8988T (cell line): ENCODE measurements around the gene GFOD1.
A peak's percentile ranks its signal among the peaks of the same experiment; 100 is the strongest.
"Not testable (repeated sequence)": the region's sequence is repeated elsewhere in the genome, so short reads cannot be mapped to it uniquely, and the experiment has no call there.

Source experiments
- DNase-seq: peaks from one replicate; pipeline ENCODE4 v3.0.0; 2011

The GFOD1 gene

GRCh38 chr6:13511141-13511571, 23.8 kb upstream of the GFOD1 start:
- DNase-seq: not testable (repeated sequence)

GRCh38 chr6:13510433-13510832, 23.0 kb upstream of the GFOD1 start:
- DNase-seq: not testable (repeated sequence)

GRCh38 chr6:13508711-13509705, 21.6 kb upstream of the GFOD1 start:
- DNase-seq: no peak

DNA sequence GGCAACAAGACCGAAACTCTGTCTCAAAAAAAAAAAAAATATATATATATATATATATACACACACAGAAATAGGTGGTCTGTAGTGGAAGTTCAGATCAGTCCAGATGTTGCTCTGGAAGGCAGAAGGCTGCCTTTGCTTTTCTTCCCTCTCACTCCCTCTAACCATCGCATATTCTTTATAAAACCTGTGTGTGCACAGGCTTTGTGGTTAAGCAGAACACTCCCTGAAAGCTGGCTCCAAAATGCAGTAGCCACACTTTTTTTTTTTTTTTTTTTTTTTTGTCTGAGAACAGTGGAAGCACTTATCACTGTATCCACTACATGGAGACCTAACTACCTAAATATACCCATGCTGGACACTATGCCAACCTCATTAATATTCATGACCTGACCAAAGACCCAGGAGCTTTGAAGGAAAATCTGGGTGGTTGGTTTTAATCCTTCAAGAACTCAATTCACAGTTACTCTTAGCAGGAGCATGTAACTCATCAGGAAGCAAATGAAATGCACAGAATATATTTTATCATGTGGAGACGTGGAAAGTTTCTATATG, 20.0 kb upstream of the GFOD1 start:
- no peak for DNase-seq

DNA sequence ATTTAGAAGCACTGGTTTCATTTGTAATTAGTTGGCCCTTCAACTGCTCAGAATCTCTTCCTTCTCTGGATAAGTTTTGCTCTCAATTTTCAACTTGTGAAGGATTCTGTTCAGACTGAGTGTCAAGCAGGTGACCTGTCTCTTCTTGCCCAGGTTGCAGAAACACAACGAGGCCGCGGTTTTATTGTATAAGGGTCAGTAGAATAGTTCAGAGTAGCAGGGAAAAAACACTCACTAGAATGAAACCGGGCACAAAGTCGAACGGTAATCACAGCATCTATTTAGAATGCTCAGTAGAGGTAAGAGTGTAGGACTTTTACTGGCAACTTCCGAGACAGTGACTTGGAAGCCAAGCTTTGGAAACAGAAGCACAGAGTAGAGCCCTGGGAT, 17.9 kb upstream of the GFOD1 start:
- no peak for DNase-seq

DNA sequence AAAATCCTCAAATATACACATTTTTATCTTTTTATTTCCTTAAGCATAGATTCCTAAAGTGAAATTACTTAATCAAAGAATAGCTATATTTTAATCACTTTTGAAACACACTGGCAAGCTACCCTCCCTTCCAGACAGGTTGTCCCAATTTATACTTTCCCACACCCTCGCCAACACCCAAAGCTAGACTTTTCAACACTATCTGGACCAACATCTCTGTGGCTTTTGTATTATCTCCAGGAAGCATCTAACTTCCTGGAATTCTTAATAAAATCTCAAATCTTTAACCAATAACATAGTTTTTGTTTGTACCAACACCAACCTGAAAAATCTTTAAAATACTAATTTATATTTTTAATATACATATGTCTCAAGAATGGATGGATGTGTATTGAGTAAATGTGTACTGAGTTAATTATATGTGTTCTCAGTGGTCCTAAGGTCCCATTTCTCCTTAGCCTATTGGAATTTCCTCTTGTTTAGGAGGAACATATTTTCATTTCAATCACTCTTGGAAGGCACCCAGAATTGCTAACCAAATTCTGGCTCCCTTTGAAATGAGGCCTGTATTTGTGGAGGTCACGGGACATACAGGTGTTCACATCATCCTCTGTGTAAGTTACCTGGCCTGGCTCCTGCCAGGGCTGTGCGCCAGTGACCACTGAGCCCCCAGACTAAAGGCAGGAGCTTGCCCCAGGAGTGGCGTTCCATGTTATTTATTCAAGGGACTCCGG, 17.4 kb upstream of the GFOD1 start:
- DNase-seq: no peak

DNA sequence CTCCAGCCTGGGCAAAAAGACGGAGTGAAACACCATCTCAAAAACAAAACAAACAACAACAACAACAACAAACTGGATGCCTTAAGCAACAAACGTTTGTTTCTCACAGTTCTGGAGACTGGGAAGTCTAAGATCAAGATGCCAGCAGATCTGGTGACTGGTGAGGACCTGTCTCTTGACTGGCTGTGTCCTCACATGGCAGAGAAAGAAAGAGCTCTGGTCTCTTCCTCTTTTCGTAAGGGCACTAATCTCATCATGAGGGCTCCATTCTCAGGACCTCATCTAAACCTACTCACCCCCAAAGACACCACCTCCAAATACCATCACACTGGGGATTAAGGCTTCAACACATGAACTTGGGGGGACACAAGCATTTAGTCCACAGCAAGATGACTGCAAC, 13.5 kb upstream of the GFOD1 start:
- DNase-seq: no peak

- no peak for DNase-seq
Observed at GRCh38 chr6:13500264-13500663, 12.9 kb upstream of the GFOD1 start.

- no peak for DNase-seq
Observed at GRCh38 chr6:13496513-13497190, 9.3 kb upstream of the GFOD1 start.

GRCh38 chr6:13495818-13496217, 8.4 kb upstream of the GFOD1 start:
- DNase-seq: no peak

DNA sequence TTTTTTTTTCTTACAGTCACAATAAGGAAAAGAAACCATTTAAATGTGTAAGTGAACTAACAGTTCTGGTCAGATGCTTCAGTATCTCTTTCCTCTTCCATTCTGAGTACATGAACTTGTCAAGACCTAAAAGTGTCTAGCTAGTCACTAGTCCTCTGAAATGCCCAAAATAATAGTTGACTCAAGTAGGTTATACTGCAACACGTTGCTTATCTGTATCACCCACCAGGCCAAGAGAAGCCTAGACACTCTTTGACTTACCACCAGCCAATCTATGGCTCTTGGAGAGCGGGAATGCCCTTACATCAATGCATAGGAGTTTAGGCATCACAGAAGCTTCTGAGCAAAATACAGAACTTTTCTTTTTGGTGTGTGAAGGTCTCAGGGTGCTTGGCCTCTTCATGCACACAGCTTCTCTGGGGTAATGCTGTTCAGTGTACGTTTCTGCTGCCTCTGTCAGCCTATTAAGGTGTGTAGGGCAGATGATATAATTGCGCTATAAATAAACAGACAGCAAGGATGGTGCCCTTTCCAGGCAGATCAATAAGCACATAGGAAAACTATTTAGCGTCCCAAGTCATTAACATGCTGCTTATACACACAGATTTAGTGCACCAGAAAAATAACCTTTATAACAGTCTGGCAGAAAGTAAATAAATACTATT, 7.8 kb upstream of the GFOD1 start:
- no peak for DNase-seq

- DNase-seq: no peak
Observed at GRCh38 chr6:13494137-13494536, 6.7 kb upstream of the GFOD1 start.

GRCh38 chr6:13493147-13493546, 5.7 kb upstream of the GFOD1 start:
- DNase-seq: no peak

DNA sequence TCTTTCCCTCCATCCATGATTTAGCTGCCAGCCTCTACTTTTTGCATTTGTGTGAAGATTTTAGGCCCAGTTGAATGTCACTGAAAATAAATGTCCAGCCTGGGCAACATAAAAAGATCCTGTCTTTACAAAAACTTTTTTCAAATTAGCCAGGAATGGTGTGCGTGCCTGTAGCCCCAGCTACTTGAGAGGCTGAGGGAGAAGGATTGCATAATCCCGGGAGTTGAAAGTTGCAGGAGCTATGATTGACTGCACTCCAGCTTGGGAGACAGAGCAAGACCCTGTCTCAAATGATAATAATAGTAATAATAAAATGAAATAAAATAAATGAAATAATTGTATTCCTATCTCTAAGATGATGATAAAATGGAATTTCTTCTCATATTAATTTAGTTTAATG, 5.0 kb upstream of the GFOD1 start:
- no peak for DNase-seq

DNA sequence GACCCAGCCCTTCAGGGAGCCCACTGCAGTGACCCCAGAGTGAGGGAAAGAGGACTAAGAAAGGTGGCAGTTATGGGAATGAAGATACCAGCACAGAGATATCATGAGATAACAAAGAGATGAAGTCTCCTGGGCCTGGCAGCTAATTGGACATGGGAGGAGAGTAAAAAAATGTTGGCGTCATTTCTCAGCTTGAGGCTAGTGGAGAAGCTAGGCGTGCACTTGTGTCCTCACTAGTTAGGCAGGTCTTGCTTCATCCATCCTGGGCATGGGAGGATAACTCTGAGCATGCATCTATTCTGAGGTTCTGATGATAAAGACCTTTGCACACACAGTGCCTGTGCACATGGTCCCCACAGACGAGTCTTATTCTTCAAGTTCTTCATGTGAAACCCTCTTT, 4.1 kb upstream of the GFOD1 start:
- DNase-seq: no peak

- no peak for DNase-seq
Observed at GRCh38 chr6:13490402-13490801, 3.0 kb upstream of the GFOD1 start.

DNA sequence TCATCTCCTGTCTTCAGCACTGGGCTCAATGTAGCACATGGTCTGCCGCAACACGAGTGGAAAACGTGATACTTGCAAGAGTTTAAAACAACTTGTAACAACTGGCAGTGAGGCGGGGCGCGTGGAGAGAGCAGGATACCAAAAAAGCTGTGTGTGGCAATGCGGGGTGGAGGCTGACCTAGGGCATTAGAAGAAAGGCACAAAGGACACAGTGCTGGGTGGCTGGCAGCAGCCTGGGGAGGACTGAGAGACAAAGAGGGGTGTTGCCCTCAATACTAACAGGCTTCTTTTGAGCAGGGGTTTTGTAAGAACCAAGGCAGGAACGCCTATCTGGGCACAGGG, 1.5 kb upstream of the GFOD1 start:
- no peak for DNase-seq

- DNase-seq: no peak
Observed at GRCh38 chr6:13488015-13488895, 855 bp upstream of the GFOD1 start.

DNA sequence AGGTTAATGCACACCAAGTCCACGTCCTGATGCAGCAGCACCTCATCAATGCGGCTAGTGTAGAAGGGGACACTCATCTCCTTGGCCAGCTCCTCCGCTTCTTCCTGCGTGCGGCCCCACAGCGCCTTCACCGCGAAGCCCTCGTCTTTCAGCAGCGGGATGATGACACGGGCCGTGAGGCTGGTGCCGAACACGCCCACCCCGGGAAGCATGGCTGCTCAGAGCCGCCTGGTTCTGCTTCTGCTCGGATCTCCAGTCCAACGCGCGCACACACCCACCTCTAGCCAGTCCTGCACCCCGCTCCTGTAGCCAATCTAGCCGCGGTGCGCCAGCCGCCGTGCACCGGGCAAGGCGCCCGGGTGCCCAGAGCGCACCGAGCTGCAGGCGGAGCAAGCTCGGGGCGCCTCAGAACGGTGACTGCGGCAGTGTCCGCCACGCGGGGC, 700 bp downstream of the GFOD1 start:
- DNase-seq: peak; percentile 65

- DNase-seq: peak; percentile 65
Observed at GRCh38 chr6:13485923-13486562, 1.4 kb downstream of the GFOD1 start.

- no peak for DNase-seq
Observed at GRCh38 chr6:13485303-13485702, 2.1 kb downstream of the GFOD1 start.
